Measurements from ENCODE around the gene TNNI2.

The TNNI2 gene

DNA sequence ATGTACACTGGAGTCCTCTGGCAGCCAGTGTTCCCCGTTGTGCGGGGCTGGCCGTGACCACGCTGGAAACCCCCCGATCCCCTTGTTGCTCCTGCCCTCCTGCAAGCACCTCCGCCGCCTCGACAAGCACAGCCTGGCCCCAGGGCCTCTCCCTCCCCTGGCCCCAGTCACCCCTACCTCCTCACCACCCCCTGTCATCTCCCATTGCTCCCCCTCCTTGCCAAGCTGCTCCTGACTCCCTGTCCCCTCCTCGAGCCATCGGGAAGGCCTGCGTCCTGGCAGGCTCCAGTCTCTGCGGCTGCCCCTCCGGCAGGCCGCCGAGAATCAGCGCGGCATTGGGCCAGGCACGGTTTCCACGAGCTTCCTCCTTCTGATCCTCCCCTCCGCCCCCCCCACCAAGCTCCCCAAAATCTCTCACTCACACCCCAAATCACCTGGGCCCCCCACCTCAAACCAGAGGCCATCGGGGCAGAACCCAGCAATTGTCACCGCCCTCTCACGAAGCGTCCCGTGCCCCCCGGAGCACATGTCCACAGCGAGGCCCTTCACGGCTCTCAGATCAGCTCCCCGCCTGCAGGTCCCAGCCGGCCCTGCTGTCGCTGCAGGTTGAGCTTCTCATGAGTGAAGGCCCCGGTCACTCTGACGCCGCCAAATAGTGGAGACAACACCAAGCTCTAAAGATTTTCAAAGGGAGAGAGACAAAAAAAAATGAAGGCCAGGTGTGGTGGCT, 8.4 kb downstream of the TNNI2 start:
- DNase-seq: no peak

DNA sequence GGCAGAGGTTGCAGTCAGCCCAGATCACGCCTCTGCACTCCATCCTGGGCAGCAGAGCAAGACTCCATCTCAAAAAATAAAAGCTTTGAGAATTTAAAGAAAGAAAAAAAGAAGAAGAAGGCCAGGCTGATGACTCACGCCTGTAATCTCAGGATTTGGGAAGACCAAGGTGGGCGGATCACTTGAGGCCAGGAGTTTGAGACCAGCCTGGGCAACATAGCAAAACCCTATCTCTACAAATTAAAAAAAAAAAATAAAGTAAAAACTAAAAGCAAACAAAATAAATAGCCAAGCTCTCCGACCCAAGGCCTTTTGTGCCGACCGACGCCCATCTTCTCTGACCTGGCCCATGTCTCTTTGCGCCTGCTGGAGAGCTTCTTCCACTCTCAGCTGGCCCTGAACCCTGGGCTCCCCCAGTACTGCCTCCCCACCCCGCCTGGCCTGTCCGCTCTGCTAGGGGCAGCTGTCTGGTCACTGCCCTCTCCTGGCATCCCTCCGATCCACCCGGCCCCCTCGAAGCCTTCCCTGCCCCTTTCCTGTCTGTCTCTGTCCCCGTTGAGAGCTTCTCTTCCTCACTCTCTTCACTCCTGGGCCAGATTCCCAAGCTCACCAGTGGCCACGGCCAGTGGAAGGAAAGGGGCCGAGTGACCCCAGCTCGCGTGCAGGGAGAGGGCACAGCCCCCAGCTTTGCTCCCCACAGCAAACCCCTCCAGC, 9.3 kb downstream of the TNNI2 start:
- no peak for DNase-seq

DNA sequence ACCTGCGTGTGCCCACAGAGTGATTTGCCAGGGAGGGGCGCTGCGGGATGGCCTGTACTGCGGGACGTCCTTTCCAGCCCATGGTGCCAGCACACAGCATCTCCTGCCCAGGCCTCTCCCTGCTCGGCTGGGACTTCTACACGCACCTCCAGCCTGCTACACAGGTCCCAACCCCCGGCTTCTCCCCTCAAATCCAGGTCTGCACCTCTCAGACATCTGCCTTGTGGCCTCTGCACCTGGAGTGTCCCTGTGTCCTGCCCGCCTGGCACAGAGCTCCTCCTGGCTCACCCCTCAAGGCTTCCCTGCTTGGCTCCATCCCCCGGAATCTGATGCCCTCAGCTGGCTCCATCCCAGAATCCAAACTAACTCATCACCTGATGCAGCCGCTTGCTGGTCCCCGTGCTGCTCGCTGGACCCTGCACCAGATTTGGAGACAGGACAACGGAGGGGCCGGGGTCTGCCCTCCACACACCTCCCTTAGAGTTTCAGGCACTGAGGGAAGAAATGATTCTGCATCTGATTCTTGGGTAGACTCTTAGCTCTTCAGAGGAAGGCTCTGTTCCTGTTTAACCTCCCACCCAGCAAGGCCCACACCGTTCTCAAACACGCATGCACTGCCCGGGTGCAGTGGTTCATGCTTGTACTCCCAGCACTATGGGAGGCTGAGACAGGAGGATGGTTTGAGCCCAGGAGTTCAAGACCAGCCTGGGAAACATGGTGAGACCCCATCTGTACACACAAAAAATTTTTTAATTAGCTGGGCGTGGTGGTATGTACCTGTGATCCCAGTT, 10.1 kb downstream of the TNNI2 start:
- no peak for DNase-seq

DNA sequence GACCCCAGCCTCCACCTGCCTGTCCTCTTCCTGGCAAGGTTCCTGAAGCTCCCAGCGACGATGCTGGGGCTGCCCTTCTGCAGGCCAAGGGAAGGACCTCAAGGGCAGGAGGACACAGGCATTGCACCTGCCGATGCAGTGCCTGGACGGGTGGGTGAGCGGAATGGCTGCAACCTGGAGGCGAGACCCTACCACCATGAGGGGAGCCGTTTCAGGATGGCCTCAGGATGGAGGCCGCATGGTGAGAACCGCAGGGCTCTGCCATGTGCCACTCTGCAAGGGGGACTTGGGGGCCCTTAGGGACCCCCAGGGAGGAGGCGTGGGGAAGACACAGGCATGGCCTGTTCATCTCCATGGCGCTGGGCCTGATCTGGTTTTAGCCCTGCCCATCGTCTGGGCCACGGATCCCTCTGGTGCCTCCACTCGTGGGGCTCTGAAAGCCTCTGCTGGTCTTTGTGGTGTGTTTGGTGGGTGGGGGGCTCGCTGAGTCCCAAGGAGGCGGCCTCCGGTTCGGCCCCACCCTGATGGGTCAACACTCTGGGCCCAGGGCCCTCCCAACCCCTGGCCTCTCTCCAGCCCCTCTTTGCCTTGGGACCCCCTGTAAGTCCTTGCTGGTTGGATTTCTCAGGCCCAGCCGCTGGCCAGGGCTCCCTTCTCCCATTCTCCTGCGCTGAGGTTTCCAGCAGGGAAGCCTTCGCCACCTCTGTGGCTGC, 12.8 kb downstream of the TNNI2 start:
- no peak for DNase-seq

DNA sequence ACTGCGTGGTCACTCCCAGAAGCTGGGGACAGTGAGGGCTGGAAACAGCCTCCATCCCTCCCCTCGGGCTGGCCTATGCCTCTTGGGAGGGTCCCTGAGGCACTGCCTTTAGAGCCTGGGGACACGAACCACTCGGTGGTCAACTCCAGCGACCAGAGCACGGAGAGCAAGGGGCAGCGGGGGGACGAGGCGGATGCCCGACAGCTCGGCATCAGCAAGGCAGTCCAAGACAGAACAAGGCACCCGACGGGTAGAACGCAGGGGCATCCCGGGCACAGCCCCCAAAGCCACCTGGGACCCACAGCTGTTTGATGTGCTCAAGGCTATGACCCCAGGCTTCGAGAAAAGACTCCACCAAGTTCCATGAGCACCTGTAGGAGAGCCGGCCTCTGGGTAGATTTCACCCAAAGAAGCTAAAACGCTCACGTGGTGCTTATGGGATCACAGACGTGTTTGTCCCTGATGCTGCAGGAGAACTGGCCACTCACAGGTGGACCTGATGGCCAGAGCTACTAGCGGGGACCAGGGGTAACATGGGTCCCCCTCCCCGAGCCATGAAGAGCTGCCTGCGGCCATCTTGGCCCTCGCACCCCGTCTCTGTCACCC, 13.6 kb downstream of the TNNI2 start:
- no peak for DNase-seq

DNA sequence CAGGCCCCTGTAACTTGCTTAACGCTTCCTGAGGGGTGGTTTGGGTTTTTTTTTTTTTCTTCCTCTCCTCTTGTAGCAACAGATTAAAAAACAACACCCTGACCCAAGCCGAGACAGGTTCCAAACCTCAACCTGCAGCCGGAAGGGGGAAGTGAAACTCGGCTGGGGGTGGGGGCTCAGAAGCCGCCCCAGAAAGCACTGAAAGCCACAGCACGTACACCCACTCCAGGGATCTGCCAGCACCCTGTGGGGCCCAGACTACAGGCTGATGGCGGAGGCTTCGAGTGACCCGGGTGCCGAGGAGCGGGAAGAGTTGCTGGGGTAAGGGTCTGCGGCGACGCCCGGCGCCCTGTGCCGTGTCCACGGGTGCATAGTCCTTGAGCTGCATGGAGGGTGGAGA, 14.1 kb downstream of the TNNI2 start, which contains the start of gene LSP1:
LSP1 (plus strand) TSS at position 208 of the 400 bp plus-strand sequence; CDS start at position 269, 61 bp downstream.
- no peak for DNase-seq

DNA sequence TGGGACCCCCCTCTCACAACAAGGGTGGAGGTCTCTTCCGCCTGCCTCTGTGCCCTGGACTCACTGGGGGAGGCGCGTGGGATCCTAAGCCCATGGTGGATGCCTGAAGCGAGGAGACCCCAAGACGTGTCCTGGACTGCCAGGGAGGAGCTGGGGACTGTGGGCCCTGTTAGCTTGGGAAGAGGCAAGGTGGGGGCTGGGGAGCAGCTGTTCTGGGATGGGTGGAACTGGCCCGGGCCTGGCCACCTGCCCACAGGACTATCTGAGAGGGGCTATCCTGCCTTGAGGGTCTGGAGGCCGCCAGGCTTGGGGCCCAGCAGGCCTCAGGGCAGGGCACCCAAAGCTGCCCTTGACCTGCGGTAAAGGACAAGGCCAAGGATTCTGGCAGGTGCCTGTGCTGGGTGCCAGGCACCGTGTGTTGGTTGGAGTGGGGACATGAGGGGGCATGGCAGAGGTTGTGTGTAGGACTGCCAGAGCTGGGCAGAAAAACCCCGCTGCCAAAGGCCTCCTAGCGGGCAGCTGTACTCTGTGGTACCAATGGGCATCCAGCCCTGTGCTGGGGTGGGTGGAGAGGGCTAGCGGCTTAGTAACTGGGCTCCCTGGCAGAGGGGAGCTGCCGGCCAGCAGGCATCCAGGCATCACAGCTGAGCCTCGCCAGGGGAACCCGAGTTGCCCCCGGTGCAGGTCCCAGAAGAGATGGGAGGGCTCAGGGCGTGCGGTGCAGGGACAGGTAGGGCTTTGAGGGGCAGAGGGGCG, 14.8 kb downstream of the TNNI2 start:
- DNase-seq: no peak

- no peak for DNase-seq
Measured at GRCh38 chr11:1854132-1854948, 15.6 kb downstream of the TNNI2 start.

DNA sequence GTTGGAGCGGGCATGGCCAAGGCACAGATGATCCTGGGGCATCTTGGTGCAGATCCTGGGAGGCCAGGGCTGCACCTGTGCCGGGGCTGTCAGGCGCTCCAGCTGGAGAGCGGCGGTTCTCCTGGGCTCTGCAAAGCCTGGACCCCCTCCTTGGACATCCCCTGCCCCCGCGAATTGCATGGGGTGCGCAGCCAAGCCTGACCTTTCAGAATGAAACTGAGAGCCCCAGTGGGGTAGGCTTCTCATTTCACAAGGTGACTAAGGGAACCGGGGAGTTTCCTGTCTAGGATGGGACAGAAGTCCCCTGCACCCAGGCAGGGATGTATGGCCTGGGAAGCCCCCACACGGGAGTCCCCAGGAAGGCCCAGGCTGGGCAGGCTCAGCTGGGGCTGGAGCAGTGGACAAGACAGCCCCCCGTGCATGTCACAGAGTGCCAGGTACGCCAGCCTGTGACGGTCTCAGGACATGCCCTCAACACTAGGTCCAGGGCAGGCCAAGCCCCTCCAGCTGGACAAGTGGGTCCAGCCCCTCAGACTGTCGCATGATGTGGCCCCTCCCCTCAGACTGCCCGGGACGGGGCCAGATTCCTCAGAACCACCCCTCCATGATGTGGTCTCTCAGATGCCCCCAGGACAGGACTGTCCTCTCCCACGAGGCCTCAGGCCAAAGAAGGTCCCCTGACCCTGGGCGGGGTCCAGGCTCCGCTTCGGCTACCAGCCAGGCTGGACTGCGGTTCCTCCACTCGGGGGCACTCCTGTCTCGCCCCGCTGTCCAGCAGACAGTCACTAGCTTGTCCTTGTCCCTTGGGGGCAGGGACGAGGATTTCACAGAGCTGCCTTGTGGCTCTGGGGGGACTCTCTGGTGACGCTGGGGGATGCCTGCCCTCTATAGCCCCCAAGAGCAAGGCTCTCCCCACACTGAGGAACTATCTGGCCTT, 16.4 kb downstream of the TNNI2 start:
- no peak for DNase-seq

DNA sequence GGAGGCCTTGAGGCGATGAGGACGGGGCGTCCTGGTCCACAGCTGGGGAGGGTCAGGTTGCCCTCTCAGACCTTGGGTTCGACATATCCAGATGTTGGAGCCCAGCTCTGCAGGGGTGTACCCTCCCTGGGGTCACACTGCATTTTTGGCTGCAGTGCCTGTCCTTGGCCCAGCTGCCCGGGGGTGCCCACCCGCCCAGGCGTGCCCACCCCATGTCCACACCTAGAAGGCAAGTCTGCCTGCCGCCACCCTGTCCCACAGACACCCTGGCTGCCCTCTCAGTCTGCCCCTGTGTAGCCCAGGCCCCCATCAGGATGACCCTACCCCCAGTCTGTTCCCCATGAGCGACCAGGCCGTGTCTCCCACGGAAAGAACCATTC, 17.1 kb downstream of the TNNI2 start:
- no peak for DNase-seq

DNA sequence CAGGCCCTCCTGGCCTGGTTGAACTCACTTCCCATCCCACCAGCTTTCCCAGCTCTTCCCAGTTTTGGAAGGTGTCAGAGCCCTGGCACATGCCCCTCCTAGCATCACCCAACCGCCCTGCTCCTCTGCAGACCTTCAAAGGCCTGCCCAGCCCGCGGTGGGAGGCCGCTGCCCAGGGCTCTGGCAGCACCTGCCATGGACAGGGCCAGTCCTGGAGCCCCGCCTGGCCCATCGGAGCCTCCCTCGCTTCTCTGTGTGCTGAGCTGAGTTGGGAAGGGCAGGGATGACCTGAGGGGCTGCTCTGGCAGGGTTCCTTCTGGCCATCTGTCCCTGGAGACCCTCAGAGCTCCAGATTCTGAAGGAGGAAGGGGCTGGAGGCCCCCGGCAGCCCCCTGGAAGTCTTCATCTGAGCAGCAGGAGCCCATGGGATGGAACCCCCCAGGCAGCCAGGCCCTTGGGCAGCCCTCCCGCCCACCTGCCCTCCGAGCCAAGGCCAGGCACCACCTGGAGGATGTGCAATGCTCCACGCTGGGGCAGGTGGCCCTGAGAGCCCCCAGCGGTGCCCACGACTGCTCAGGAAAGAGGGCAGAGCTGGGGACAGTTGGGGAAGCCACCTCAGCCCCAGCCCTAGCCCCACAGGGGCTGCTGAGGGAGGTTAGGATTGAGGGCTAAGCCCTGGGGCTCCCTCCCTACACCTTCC, 17.7 kb downstream of the TNNI2 start:
- DNase-seq: no peak

GRCh38 chr11:1857064-1857463, 18.3 kb downstream of the TNNI2 start:
- no peak for DNase-seq

DNA sequence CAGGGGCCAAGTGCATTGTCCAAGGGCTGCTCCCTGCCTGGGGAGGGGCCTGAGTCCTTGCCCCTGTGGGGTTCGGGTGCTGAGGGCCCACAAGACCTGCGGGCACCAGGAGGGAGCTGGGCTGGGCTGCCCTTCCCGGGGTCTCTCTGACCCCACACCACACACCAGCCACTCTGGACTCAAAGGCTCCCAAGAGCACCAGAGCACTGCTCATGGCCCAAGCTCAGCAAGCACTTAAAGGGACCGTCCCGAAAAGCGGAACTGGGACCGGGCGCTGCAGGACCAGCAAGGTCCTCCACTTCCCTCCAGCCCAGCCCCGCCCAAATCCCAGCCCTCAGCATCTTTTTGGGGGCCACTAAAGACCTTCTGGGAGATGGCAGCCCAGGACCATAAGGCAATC, 19.4 kb downstream of the TNNI2 start:
- no peak for DNase-seq

GRCh38 chr11:1858576-1858975, 19.8 kb downstream of the TNNI2 start:
- DNase-seq: no peak

GRCh38 chr11:1859004-1859403, 20.2 kb downstream of the TNNI2 start:
- no peak for DNase-seq

GRCh38 chr11:1860108-1860507, 21.3 kb downstream of the TNNI2 start:
- no peak for DNase-seq

DNA sequence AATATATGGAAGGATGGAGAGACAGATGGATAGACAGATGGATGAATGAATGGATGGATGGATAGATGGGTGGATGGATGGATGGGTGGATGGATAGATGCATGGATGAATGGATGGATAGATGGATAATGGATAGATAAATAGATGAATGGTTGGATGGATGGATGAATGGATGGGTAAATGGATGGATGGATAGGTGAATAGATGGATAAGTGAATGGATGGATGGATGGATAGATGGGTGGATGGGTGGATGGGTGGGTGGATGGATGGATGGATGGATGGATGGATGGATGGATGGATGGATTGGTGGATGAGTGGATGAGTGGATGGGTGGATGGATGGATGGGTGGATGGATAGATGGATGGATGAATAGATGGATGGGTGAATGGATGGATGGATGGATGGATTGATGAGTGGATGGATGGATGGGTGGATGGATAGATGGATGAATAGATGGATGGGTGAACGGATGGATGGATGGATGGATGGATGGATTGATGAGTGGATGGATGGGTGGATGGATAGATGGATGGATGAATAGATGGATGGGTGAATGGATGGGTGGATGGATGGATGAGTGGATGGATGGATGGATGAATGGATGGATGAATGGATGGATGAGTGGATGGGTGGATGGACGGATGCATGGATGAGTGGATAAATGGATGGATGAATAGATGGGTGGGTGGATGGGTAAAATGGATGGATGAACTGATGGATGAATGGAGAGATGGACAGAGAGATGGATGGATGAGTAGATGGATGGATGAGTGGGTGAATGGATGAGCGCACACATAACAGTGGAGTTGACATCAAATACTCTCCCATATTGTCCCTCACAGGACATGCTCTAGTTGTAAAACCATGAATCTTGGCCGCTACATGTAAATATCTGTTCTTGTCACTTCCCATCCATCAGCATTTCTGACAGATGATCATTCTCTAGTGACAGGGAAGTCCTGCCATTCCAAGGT, 22.9 kb downstream of the TNNI2 start:
- no peak for DNase-seq

Data from GOT3 (cell line).